Hindlimb muscle (tissue), 1 donor: ENCODE measurements around the gene DHX29. TPM values are rescaled to one million over a fixed set of nuclear protein-coding genes. Genes with fewer than 3 reads are reported as not detected.
A peak's percentile ranks its signal among the peaks of the same experiment; 100 is the strongest.

Experiments used
- DNase-seq: peaks from one replicate; pipeline ENCODE4 v3.0.0-alpha.2; 2013
- polyA plus RNA-seq: library from polyadenylated mRNA; unstranded; fragments of 120-200 nt; gene quantifications from one replicate; pipeline ENCODE4 v1.2.1, GENCODE V29; 2013; ENCODE audit not compliant: insufficient read length

Gene DHX29
- polyA plus RNA-seq, 1 donor, result 27.8 TPM

DNA sequence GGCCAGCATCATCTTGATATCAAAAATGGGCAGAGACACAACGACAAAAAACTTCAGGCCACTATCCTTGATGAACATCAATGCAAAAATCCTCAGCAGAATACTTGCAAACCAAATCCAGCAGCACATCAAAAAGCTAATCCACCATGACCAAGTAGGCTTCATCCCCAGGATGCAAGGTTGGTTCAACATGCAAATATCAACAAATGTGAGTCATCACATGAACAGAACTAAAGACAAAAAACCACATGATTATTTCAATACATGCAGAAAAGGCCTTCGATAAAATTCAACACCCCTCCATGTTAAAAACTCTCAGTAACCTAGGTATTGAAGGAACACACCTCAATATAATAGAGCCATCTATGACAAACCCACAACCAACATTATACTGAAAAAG lies 8.8 kb upstream of the DHX29 start:
- DNase-seq, result no peak

- DNase-seq, result no peak
Observed at GRCh38 chr5:55313870-55314617, 6.5 kb upstream of the DHX29 start.

DNA sequence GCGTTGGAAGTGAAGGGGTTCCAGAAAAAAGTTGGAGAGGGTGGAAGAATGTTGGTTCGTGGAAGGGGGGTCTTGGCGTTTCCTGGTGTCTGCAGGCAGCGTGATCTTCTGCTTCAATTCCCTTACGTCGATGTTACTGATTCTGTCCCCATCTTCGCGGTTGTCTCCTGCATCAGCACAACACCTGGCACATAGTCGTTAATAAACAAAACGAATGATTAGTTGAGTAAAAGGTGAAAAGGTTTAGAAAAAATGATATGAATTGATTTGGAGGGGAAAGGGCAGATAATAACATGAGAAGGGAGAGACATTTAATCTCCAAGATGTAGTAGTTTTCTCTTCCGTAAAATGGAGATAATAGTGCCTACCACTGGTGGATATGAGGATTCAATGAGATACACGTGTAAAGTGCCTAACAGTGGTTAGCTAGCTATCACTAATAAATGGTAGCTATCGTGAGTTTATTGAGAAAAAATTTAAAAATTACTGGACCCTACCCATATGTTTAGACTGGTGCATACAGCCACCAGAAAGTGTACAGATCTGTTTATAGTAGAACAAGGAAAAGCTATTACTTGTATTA lies 851 bp upstream of the DHX29 start:
- no peak for DNase-seq

GRCh38 chr5:55306641-55307382 lies 682 bp downstream of the DHX29 start:
- DNase-seq, result no peak

GRCh38 chr5:55305345-55305744 lies 2.1 kb downstream of the DHX29 start:
- no peak for DNase-seq

- no peak for DNase-seq
Observed at GRCh38 chr5:55304584-55304983, 2.9 kb downstream of the DHX29 start.

- no peak for DNase-seq
Observed at GRCh38 chr5:55303238-55303690, 4.2 kb downstream of the DHX29 start.

DNA sequence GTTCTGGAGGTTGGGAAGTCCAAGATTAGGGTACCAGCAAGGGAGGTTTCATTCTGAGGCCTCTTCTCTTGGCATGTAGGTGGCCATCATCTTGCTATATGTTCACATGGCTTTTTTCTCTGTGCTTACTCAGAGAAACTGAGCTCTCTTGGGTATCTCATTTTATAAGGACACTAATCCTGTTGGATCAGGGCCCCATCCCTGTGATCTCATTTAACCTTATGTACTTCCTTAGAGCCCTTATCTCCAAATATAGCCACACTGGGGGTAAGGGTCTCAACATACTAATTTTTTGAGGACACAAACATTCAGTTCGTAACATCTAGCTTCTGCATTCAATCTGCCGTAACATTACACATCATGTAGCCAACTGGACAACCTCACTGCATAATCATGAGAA lies 6.6 kb downstream of the DHX29 start:
- no peak for DNase-seq

- DNase-seq, result no peak
Observed at GRCh38 chr5:55294935-55295334, 12.6 kb downstream of the DHX29 start.

- no peak for DNase-seq
Observed at GRCh38 chr5:55290991-55291390, 16.5 kb downstream of the DHX29 start.

GRCh38 chr5:55289808-55290207 lies 17.7 kb downstream of the DHX29 start:
- DNase-seq, result no peak

DNA sequence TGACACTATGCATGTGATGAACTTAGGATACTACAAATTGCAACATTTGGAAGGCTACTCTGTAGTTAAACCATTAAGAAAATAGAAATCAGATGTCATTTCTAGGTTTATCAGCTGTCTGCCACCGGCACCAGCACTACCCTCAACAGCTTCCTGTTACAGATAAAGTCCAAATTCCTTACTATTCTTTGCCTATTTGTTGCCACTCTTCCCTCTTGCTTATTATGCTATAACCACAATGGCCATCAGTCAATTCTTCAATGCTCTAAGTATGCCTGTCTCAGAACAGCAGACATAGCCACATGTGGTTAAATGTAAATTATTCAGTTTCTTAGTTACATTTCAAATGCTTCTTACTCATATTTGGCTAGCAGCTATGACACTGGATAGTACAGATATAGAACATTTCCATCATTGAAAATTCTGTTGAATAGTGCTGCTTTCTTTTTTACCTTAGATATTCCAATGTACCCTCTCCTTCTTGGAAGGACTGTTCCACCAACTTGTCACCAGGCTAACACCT lies 21.0 kb downstream of the DHX29 start:
- no peak for DNase-seq

GRCh38 chr5:55278778-55279177 lies 28.7 kb downstream of the DHX29 start:
- DNase-seq, result no peak

- no peak for DNase-seq
Observed at GRCh38 chr5:55276771-55277170, 30.7 kb downstream of the DHX29 start.

DNA sequence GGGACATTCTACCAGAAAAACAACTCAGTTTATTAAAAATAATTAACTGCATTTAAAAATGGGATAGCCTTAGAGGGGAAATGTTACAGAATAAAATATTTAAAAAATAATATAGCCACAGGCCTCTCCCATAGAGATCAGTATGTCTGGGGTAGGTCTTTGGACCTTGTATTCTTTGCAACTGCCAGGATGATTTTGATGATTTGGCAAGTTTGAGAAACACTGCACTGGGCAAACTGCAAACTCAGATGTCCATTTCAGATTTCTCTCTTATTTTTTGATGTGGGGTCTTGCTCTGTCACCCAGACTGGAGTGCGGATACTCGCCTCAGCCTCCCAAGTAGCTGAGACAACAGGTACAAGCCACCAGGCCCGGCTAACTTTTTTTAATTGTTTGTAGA lies 49.2 kb downstream of the DHX29 start:
- DNase-seq, result no peak

GRCh38 chr5:55254802-55255201 lies 52.7 kb downstream of the DHX29 start:
- no peak for DNase-seq

DNA sequence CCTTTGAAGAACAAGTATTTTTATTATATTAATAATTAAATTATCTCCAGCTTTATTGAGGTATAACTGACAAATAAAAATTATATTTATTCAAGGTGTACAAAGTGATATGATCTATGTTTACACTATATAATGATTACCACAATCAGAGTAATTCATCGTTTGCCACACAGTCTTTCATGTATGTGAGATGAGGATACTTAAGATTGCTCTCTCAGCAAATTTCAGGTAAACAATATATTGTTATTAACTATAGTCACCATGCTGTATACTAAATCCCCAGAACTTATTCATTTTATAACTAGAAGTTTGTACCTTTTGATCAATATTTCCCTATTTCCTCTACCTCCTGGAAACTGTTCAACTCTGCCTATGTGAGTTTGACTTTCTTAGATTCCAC lies 57.4 kb downstream of the DHX29 start:
- DNase-seq, result no peak

DNA sequence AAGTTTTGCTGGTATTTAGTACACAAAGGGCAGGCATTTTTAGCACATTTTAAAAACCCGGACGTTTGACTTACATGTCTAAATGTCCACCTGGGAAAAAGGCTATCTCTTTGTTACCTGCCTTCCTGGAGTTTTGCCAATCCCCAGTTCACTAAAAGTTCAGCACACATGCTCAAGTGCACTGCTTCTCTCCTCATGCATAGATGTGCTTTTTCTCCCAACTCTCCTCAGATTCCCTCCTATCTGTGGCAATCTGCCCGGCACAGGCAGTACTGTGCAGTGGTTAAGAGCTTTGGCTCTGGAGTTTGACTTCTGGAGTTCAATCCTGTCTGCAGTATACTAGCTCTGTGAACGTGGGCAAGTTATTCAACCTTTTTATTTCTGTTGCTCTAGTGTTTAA lies 65.7 kb downstream of the DHX29 start:
- no peak for DNase-seq

GRCh38 chr5:55236800-55237199 lies 70.7 kb downstream of the DHX29 start:
- DNase-seq, result no peak

- DNase-seq, result no peak
Observed at GRCh38 chr5:55234121-55234700, 73.3 kb downstream of the DHX29 start.

DNA sequence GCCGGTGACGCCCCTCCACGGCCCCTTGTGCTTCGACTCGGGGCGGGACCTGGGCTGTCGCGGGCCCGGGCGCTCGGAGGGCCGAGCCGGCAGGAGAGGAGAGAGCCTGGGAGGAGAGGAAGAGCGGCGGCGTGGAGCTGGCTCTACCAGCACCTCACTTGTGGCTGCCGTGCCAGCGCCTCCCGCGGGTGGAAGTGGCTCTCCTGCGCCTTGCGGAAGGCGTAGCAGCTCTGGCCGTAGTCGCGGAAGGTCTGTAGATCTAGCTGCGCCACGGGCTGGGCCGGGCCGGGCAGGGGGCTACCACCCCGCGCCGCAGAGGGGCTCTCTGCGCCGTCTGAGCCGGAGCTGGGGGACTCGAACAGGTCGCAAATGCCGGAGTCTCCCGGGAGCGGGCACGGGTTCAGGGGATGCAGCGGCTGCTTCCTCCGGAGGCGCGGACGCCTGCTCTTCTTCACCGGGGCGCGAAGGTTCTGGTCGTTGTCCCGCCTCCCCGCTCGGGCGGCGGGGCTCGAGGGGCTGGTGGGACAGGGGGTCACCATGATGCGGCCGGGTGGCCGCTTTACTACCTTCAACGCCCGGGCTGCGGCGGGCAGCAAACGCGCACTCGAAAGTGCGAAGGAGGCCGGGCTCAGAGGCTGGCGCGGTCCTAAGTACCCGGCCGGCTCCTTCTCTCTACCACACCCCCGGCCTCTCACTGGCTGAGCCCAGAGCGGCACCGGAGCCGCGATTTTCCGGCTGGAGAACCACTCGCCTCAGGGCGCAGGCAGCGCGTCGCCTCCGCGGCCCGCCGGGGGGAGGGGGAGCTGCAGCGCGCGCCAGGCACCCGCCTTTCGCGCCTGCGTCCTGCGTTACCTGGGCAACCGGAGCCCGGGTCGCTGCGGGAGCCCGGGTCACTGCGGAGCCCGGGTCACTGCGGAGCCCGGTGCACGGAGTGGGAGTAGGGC lies 74.2 kb downstream of the DHX29 start, which contains the start of gene CCNO:
Gene CCNO (minus strand): TSS at position 624 of the 944 bp plus-strand sequence. CDS start 85 bp downstream, at position 539.
- DNase-seq, result peak; percentile 66
